Measurements from ENCODE around the gene CCDC149.

Gene CCDC149

GRCh38 chr4:24867251-24867650 is 45.6 kb downstream of the CCDC149 start:
- TF ChIP-seq CTCF (conservative IDR thresholded peaks at IDR 0.05; ENCODE audit: low read depth) = no peak
- no peak for DNase-seq (ENCODE audit: low spot score)
- ChIA-PET CTCF (interaction anchor here (0.6 kb wide), 1 partner anchor 41 kb away, joined by 5 read pairs; no protein-coding TSS in a partner anchor), POLR2A (ENCODE audit: low non-redundant PET) (no interaction called here)
- H3K27ac ChIP-seq = no peak overlapping the region

- DNase-seq (ENCODE audit: low spot score) = no peak
- no peak overlapping the region for H3K27ac ChIP-seq
- no peak for TF ChIP-seq CTCF (conservative IDR thresholded peaks at IDR 0.05; ENCODE audit: low read depth)
- ChIA-PET POLR2A (ENCODE audit: low non-redundant PET) (no interaction called here), CTCF (interaction anchor here (0.6 kb wide), 1 partner anchor 138 kb away, joined by 3 read pairs; no protein-coding TSS in a partner anchor)
Observed at GRCh38 chr4:24865401-24865800, 47.4 kb downstream of the CCDC149 start.

- CTCF ChIA-PET = no interaction called here
- no peak overlapping the region for H3K27ac ChIP-seq
- no peak for TF ChIP-seq CTCF (conservative IDR thresholded peaks at IDR 0.05; ENCODE audit: low read depth)
- DNase-seq (ENCODE audit: low spot score) = no peak
- POLR2A ChIA-PET (ENCODE audit: low non-redundant PET) = no interaction called here
Observed at GRCh38 chr4:24863799-24864198, 49.0 kb downstream of the CCDC149 start.

GRCh38 chr4:24862073-24862751 is 50.6 kb downstream of the CCDC149 start:
- TF ChIP-seq CTCF (conservative IDR thresholded peaks at IDR 0.05; ENCODE audit: low read depth) = no peak
- H3K27ac ChIP-seq = no peak overlapping the region
- DNase-seq (ENCODE audit: low spot score) = no peak
- ChIA-PET POLR2A (ENCODE audit: low non-redundant PET) (no interaction called here), CTCF (interaction anchor here (0.6 kb wide), 1 partner anchor 349 kb away, joined by 3 read pairs; no protein-coding TSS in a partner anchor)

- DNase-seq (ENCODE audit: low spot score) = no peak
- H3K27ac ChIP-seq = no peak overlapping the region
- TF ChIP-seq CTCF (conservative IDR thresholded peaks at IDR 0.05; ENCODE audit: low read depth) = no peak
- CTCF ChIA-PET = no interaction called here
- POLR2A ChIA-PET (ENCODE audit: low non-redundant PET) = no interaction called here
Observed at GRCh38 chr4:24858550-24858949, 54.3 kb downstream of the CCDC149 start.

DNA sequence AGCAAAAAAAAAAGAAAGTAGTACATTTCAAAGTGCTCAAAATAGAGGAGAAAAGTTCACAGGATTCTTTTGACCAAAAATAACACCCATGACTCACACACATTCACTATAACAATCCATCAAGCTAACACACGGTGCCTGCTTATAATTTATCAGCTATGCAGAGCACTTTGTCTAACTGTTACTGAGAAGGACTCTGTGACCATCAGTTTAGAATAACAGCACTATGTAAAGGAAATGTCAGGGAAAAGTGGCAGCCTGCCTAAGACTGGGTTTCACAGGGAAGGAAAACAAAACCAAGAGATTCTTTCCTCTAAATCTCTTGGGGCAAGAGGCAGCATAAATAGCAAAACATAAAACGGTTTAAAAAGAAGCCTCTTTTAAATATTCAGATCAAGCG is 54.8 kb downstream of the CCDC149 start:
- POLR2A ChIA-PET (ENCODE audit: low non-redundant PET) = no interaction called here
- CTCF ChIA-PET = no interaction called here
- no peak overlapping the region for H3K27ac ChIP-seq
- no peak for DNase-seq (ENCODE audit: low spot score)
- TF ChIP-seq CTCF (conservative IDR thresholded peaks at IDR 0.05; ENCODE audit: low read depth) = no peak
